ENCODE results near the gene B4GALT6.

DNA sequence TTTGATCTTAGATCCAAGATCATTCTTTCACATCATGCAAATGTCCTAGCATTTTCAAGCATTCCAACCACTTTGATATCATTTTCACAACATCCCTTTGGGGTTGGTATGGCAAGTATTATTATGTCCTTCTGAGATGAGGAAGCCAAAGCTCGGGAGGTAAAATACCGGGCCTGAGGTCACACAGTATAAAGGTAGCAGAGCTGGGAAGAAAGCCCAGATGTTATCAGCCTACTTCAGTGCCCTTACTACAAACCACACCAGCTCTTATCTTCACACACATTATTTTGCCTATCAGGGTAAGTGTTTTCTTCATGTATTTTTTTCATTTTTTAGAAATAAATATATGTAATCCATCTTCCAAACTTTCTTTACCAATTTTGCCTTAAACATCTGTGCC, 4.2 kb upstream of the B4GALT6 start:
- no peak for TF ChIP-seq POLR2A (IDR thresholded peaks at IDR 0.05)
- TF ChIP-seq, protein P1, sequence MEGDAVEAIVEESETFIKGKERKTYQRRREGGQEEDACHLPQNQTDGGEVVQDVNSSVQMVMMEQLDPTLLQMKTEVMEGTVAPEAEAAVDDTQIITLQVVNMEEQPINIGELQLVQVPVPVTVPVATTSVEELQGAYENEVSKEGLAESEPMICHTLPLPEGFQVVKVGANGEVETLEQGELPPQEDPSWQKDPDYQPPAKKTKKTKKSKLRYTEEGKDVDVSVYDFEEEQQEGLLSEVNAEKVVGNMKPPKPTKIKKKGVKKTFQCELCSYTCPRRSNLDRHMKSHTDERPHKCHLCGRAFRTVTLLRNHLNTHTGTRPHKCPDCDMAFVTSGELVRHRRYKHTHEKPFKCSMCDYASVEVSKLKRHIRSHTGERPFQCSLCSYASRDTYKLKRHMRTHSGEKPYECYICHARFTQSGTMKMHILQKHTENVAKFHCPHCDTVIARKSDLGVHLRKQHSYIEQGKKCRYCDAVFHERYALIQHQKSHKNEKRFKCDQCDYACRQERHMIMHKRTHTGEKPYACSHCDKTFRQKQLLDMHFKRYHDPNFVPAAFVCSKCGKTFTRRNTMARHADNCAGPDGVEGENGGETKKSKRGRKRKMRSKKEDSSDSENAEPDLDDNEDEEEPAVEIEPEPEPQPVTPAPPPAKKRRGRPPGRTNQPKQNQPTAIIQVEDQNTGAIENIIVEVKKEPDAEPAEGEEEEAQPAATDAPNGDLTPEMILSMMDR (IDR thresholded peaks at IDR 0.05), result no peak
